Left ventricle myocardium superior (tissue), 1 donor: ENCODE measurements around the gene TGFBR3. TPM values are rescaled to one million over a fixed set of nuclear protein-coding genes. Genes with fewer than 3 reads are reported as not detected.
A peak's percentile ranks its signal among the peaks of the same experiment; 100 is the strongest.

Experiments used
- ATAC-seq: fragments of 200-7000 bp; cut with Tn5 transposase; one replicate; pipeline ENCODE4 v1.9.1; 2020; ENCODE audit warnings: mild to moderate bottlenecking, moderate library complexity
- DNase-seq: peaks from one replicate; pipeline ENCODE4 v3.0.0-alpha.2; 2020
- intact Hi-C: fragments of 100-400 bp; cut with micrococcal nuclease; formaldehyde crosslinking; loops from one replicate; pipeline ENCODE4 v1.11.0; 2022
- total RNA-seq: library from RNA; stranded (reverse); fragmentation: NEBNext Ultra II Directional; extraction: Animal tissue kit (Norgen Biotek cat#: 25700); gene quantifications from one replicate; pipeline ENCODE4 v1.2.1, GENCODE V29; 2021
- donor health status: DM: no; HTN: yes; CAD: no; lungs with severe emphysema.

Gene TGFBR3
- total RNA-seq, 1 donor from 2014 or later = 26.2 TPM

GRCh38 chr1:91889717-91890459 is 3.9 kb upstream of the TGFBR3 start:
- intact Hi-C loops = loop anchor here (10.0 kb wide), 1 partner anchor 65 kb away; no protein-coding TSS in a partner anchor
- ATAC-seq (no peak), DNase-seq (no peak)

- DNase-seq = peak; percentile 69
- intact Hi-C loops = loop anchor here (10.0 kb wide), 1 partner anchor 60 kb away; no protein-coding TSS in a partner anchor
- ATAC-seq = peak; percentile 37
These were observed 687 bp downstream of the TGFBR3 start for GRCh38 chr1:91885213-91885715.

- DNase-seq (peak; percentile 61), ATAC-seq (peak; percentile 47)
- intact Hi-C loops = loop anchor here (10.0 kb wide), 1 partner anchor 60 kb away; no protein-coding TSS in a partner anchor
These were observed 1.3 kb downstream of the TGFBR3 start for GRCh38 chr1:91884459-91885212.

GRCh38 chr1:91883470-91883869 is 2.5 kb downstream of the TGFBR3 start:
- intact Hi-C loops = loop anchor here (10.0 kb wide), 1 partner anchor 59 kb away; no protein-coding TSS in a partner anchor
- ATAC-seq = no peak
- DNase-seq = no peak

GRCh38 chr1:91881280-91881679 is 4.7 kb downstream of the TGFBR3 start:
- intact Hi-C loops = loop anchor here (10.0 kb wide), 1 partner anchor 56 kb away; no protein-coding TSS in a partner anchor
- ATAC-seq (no peak), DNase-seq (no peak)

- DNase-seq (no peak), ATAC-seq (no peak)
- intact Hi-C loops = loop anchor here (10.0 kb wide), 1 partner anchor 55 kb away; no protein-coding TSS in a partner anchor
These were observed 6.2 kb downstream of the TGFBR3 start for GRCh38 chr1:91879733-91880132.

- ATAC-seq (no peak), DNase-seq (no peak)
- intact Hi-C loops = no loop called here
These were observed 8.3 kb downstream of the TGFBR3 start for GRCh38 chr1:91877574-91878208.

GRCh38 chr1:91876781-91877573 is 9.0 kb downstream of the TGFBR3 start:
- ATAC-seq (peak; percentile 13), DNase-seq (no peak)
- intact Hi-C loops = no loop called here

GRCh38 chr1:91876040-91876470 is 9.9 kb downstream of the TGFBR3 start:
- ATAC-seq (no peak), DNase-seq (no peak)
- intact Hi-C loops = no loop called here

GRCh38 chr1:91874167-91874566 is 11.8 kb downstream of the TGFBR3 start:
- intact Hi-C loops = no loop called here

GRCh38 chr1:91872559-91873081 is 13.3 kb downstream of the TGFBR3 start:
- ATAC-seq = no peak
- intact Hi-C loops = no loop called here
- no peak for DNase-seq

More at GRCh38 chr1:91874167-91874566, 11.8 kb downstream of the TGFBR3 start:
- DNase-seq (no peak), ATAC-seq (no peak)

- ATAC-seq = peak; percentile 39
- intact Hi-C loops = no loop called here
- no peak for DNase-seq
These were observed 14.0 kb downstream of the TGFBR3 start for GRCh38 chr1:91872000-91872399.

- ATAC-seq = no peak
- intact Hi-C loops = no loop called here
- no peak for DNase-seq
These were observed 15.6 kb downstream of the TGFBR3 start for GRCh38 chr1:91870322-91870721.

GRCh38 chr1:91866425-91866824 is 19.5 kb downstream of the TGFBR3 start:
- intact Hi-C loops = no loop called here
- DNase-seq = no peak
- no peak for ATAC-seq

GRCh38 chr1:91864017-91864700 is 21.8 kb downstream of the TGFBR3 start:
- DNase-seq (no peak), ATAC-seq (peak; percentile 68)
- intact Hi-C loops = no loop called here

GRCh38 chr1:91863498-91863897 is 22.5 kb downstream of the TGFBR3 start:
- intact Hi-C loops = no loop called here
- DNase-seq (no peak), ATAC-seq (no peak)

- intact Hi-C loops = no loop called here
- ATAC-seq = no peak
- no peak for DNase-seq
These were observed 23.8 kb downstream of the TGFBR3 start for GRCh38 chr1:91862120-91862519.
